ENCODE results near the gene IL22RA2.

GRCh38 chr6:137102851-137103492 lies 70.5 kb downstream of the IL22RA2 start:
- no peak for TF ChIP-seq CTCF (IDR thresholded peaks at IDR 0.05)
- TF ChIP-seq MAX (CRISPR knock-in tag; IDR thresholded peaks at IDR 0.05) = no peak
- TF ChIP-seq FOXJ3 (CRISPR knock-in tag; IDR thresholded peaks at IDR 0.05; ENCODE audit: borderline replicate concordance) = no peak
- TF ChIP-seq SP1 (CRISPR knock-in tag; conservative IDR thresholded peaks at IDR 0.05) = no peak
- no peak for TF ChIP-seq ZNF138 (CRISPR knock-in tag; conservative IDR thresholded peaks at IDR 0.05)

Data from WTC11 (cell line).